HepG2 (cell line): ENCODE measurements around the gene LRRC15. TPM values are rescaled to one million over a fixed set of nuclear protein-coding genes. Genes with fewer than 3 reads are reported as not detected.

ENCODE experiments used
- KDM5B ChIP-seq: sonication (generic); formaldehyde crosslinking; IDR thresholded peaks from 2 replicates; pipeline ENCODE4 v1.4.0; 2020; ENCODE audit warnings: missing genetic modification reagents, mild to moderate bottlenecking, borderline replicate concordance
- NFYB ChIP-seq: sonication (generic); formaldehyde crosslinking; IDR thresholded peaks from 2 replicates; pipeline ENCODE4 v1.4.0; 2020; ENCODE audit warnings: missing genetic modification reagents
- RXRA ChIP-seq: sonication (generic); formaldehyde crosslinking; IDR thresholded peaks from 2 replicates; pipeline ENCODE4 v1.5.1; 2020; ENCODE audit warnings: missing genetic modification reagents
- ZNF75D ChIP-seq: sonication (generic); formaldehyde crosslinking; IDR thresholded peaks from 2 replicates; pipeline ENCODE4 v1.8.1; 2023; ENCODE audit warnings: missing genetic modification reagents, mild to moderate bottlenecking, borderline replicate concordance
- ZSCAN20 ChIP-seq: sonication (generic); formaldehyde crosslinking; IDR thresholded peaks from 2 replicates; pipeline ENCODE4 v1.4.0; 2020; ENCODE audit warnings: missing genetic modification reagents, mild to moderate bottlenecking, borderline replicate concordance
- polyA plus RNA-seq, 8 experiments: library from polyadenylated mRNA; depleted of rRNA in 3 of 8; stranded (reverse) in 7 of 8; unstranded in 1 of 8; fragments of >200 nt; fragmentation: Illumina TruSeq in 4 of 8; extraction: Trizol in 4 of 8; gene quantifications; 2 replicates each; pipeline versions ENCODE4 v1.2.1 to v1.2.3, GENCODE V29; 2011 to 2016; ENCODE audit warnings: low read depth in 4 of 8, missing spikeins in 1 of 8, mixed read lengths in 1 of 8; ENCODE audit not compliant: insufficient read depth in 1 of 8
- total RNA-seq, 5 experiments: library from RNA; depleted of rRNA; stranded (reverse); fragments of >200 nt; fragmentation: Illumina TruSeq; extraction: Trizol; gene quantifications; 2 replicates each; pipeline ENCODE4 v1.2.3, GENCODE V29; 2016; ENCODE audit warnings: low read depth in 1 of 5
- TF ChIP-seq, protein P1 (sequence below): sonication (generic); formaldehyde crosslinking; IDR thresholded peaks from 2 replicates; pipeline ENCODE4 v1.4.0; 2020; ENCODE audit warnings: missing genetic modification reagents, borderline replicate concordance
- TF ChIP-seq, protein P2 (sequence below): sonication (generic); formaldehyde crosslinking; IDR thresholded peaks from 2 replicates; pipeline ENCODE4 v1.8.1; 2022; ENCODE audit warnings: low read depth, mild to moderate bottlenecking, missing genetic modification reagents

The LRRC15 gene
- total and polyA plus RNA-seq, 2 of the 13 experiments (the other 11 are each of a cell fraction or from before 2014, with no cell fraction given): not detected

GRCh38 chr3:194396859-194397756, 27.6 kb upstream of the LRRC15 start (continued):
- TF ChIP-seq, protein P1, sequence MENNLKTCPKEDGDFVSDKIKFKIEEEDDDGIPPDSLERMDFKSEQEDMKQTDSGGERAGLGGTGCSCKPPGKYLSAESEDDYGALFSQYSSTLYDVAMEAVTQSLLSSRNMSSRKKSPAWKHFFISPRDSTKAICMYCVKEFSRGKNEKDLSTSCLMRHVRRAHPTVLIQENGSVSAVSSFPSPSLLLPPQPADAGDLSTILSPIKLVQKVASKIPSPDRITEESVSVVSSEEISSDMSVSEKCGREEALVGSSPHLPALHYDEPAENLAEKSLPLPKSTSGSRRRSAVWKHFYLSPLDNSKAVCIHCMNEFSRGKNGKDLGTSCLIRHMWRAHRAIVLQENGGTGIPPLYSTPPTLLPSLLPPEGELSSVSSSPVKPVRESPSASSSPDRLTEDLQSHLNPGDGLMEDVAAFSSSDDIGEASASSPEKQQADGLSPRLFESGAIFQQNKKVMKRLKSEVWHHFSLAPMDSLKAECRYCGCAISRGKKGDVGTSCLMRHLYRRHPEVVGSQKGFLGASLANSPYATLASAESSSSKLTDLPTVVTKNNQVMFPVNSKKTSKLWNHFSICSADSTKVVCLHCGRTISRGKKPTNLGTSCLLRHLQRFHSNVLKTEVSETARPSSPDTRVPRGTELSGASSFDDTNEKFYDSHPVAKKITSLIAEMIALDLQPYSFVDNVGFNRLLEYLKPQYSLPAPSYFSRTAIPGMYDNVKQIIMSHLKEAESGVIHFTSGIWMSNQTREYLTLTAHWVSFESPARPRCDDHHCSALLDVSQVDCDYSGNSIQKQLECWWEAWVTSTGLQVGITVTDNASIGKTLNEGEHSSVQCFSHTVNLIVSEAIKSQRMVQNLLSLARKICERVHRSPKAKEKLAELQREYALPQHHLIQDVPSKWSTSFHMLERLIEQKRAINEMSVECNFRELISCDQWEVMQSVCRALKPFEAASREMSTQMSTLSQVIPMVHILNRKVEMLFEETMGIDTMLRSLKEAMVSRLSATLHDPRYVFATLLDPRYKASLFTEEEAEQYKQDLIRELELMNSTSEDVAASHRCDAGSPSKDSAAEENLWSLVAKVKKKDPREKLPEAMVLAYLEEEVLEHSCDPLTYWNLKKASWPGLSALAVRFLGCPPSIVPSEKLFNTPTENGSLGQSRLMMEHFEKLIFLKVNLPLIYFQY (CRISPR knock-in tag): no peak
- TF ChIP-seq KDM5B (CRISPR knock-in tag): peak; percentile 49; the same call in 1 of the 2 replicates
- TF ChIP-seq ZSCAN20: 0 out of 2 replicates have a peak, but pooled peaks have one; percentile 55
- TF ChIP-seq NFYB (CRISPR knock-in tag): no peak
- no peak for TF ChIP-seq ZNF75D (CRISPR knock-in tag)
- peak; percentile 20; the same call in 1 of the 2 replicates for TF ChIP-seq RXRA
- TF ChIP-seq, protein P2, sequence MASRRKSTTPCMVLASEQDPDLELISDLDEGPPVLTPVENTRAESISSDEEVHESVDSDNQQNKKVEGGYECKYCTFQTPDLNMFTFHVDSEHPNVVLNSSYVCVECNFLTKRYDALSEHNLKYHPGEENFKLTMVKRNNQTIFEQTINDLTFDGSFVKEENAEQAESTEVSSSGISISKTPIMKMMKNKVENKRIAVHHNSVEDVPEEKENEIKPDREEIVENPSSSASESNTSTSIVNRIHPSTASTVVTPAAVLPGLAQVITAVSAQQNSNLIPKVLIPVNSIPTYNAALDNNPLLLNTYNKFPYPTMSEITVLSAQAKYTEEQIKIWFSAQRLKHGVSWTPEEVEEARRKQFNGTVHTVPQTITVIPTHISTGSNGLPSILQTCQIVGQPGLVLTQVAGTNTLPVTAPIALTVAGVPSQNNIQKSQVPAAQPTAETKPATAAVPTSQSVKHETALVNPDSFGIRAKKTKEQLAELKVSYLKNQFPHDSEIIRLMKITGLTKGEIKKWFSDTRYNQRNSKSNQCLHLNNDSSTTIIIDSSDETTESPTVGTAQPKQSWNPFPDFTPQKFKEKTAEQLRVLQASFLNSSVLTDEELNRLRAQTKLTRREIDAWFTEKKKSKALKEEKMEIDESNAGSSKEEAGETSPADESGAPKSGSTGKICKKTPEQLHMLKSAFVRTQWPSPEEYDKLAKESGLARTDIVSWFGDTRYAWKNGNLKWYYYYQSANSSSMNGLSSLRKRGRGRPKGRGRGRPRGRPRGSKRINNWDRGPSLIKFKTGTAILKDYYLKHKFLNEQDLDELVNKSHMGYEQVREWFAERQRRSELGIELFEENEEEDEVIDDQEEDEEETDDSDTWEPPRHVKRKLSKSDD (CRISPR knock-in tag): peak; percentile 72; the same call in 1 of the 2 replicates
